NCI-H345 treated with DMSO at 0.1 percent for 48 hours (cell line): ENCODE data around the gene CLHC1.
"Not testable (repeated sequence)": the region's sequence is repeated elsewhere in the genome, so short reads cannot be mapped to it uniquely, and the experiment has no call there.

ENCODE experiments used
- DNase-seq: peaks from one replicate; lab custom pipeline; 2025; ENCODE audit not compliant: unreplicated experiment; lab: John Stamatoyannopoulos, UW

CLHC1 gene

GRCh38 chr2:55154525-55155030 lies 77.5 kb downstream of the CLHC1 start:
- no peak for DNase-seq

GRCh38 chr2:55153584-55154299 lies 78.4 kb downstream of the CLHC1 start:
- DNase-seq = no peak

GRCh38 chr2:55152475-55153412 lies 79.3 kb downstream of the CLHC1 start:
- no peak for DNase-seq

- no peak for DNase-seq
These were observed 80.2 kb downstream of the CLHC1 start for GRCh38 chr2:55151733-55152433.

GRCh38 chr2:55150834-55151233 lies 81.3 kb downstream of the CLHC1 start:
- no peak for DNase-seq

- DNase-seq = no peak
These were observed 83.8 kb downstream of the CLHC1 start for GRCh38 chr2:55148269-55148668.

GRCh38 chr2:55147531-55147930 lies 84.6 kb downstream of the CLHC1 start:
- no peak for DNase-seq

- no peak for DNase-seq
These were observed 85.1 kb downstream of the CLHC1 start for GRCh38 chr2:55147041-55147440.

- DNase-seq = no peak
These were observed 85.8 kb downstream of the CLHC1 start for GRCh38 chr2:55146263-55146662.

GRCh38 chr2:55144922-55145820 lies 86.9 kb downstream of the CLHC1 start:
- DNase-seq = no peak

- not testable (repeated sequence) for DNase-seq
These were observed 88.4 kb downstream of the CLHC1 start for GRCh38 chr2:55143706-55144105.

- no peak for DNase-seq
These were observed 89.6 kb downstream of the CLHC1 start for GRCh38 chr2:55142518-55142917.

- no peak for DNase-seq
These were observed 90.3 kb downstream of the CLHC1 start for GRCh38 chr2:55141572-55142413.

GRCh38 chr2:55140316-55141219 lies 91.5 kb downstream of the CLHC1 start:
- DNase-seq = no peak

- no peak for DNase-seq
These were observed 92.8 kb downstream of the CLHC1 start for GRCh38 chr2:55139305-55139704.

- DNase-seq = no peak
These were observed 93.2 kb downstream of the CLHC1 start for GRCh38 chr2:55138882-55139229.

- DNase-seq = no peak
These were observed 93.8 kb downstream of the CLHC1 start for GRCh38 chr2:55138014-55138881.
